T-cell (primary cell): ENCODE results near the gene CERS4. TPM values are rescaled to one million over a fixed set of nuclear protein-coding genes. Genes with fewer than 3 reads are reported as not detected.
"Not testable (repeated sequence)": the region's sequence is repeated elsewhere in the genome, so short reads cannot be mapped to it uniquely, and the experiment has no call there.

Source experiments
- ATAC-seq, 4 experiments: fragments of 200-7000 bp in 3 of 4; fragments of 150-1000 bp in 1 of 4; cut with Tn5 transposase; replicated peaks in 1 of 4; 1 replicate in 3 of 4; 2 replicates in 1 of 4; pipeline ENCODE4 v1.10.0; 2021; ENCODE audit warnings: moderate library complexity in 3 of 4, mild to moderate bottlenecking in 2 of 4, moderate number of reproducible peaks in 1 of 4
- CTCF ChIA-PET, 2 donors: fragments of 300-600 bp; sonication (Branson Sonifier 250); formaldehyde crosslinking; loops; one replicate each; lab custom pipeline; 2022; ENCODE audit warnings: antibody characterized with exemption in 2 of 2; lab: Charles Lee
- POLR2A ChIA-PET, 2 donors: fragments of 300-600 bp; sonication (Branson Sonifier 250); formaldehyde crosslinking; loops; one replicate each; lab custom pipeline; 2022; ENCODE audit warnings: antibody characterized with exemption in 2 of 2; lab: Charles Lee
- DNase-seq, 35 experiments: peaks; one replicate each; pipeline versions ENCODE4 v3.0.0 to v3.0.0-alpha.2; 2013 to 2023
- H3K27ac ChIP-seq: one replicate; pipeline ENCODE4 v1.5.1; 2013; ENCODE audit warnings: low read length
- H3K27me3 ChIP-seq, 2 experiments: replicated peaks in 1 of 2; 1 replicate in 1 of 2; 2 replicates in 1 of 2; pipeline versions ENCODE4 v1.6.1 to v1.7.0; 2013; ENCODE audit warnings: low read length in 1 of 2, mixed read lengths in 1 of 2; ENCODE audit not compliant: control insufficient read depth in 2 of 2, insufficient read depth in 2 of 2; ENCODE audit errors: extremely low read depth in 1 of 2
- H3K36me3 ChIP-seq, 2 donors: 1 replicate in 1 of 2; 2 replicates in 1 of 2; pipeline versions ENCODE4 v1.6.1 to v1.7.0; 2013; ENCODE audit warnings: low read length in 1 of 2; ENCODE audit not compliant: control insufficient read depth in 2 of 2, insufficient read depth in 1 of 2; ENCODE audit errors: extremely low read depth in 1 of 2
- H3K4me1 ChIP-seq, 2 experiments: 1 replicate in 1 of 2; 2 replicates in 1 of 2; pipeline versions ENCODE4 v1.6.1 to v1.7.0; 2013; ENCODE audit warnings: low read length in 2 of 2, mixed read lengths in 1 of 2; ENCODE audit not compliant: insufficient read depth in 2 of 2, control insufficient read depth in 1 of 2; ENCODE audit errors: extremely low read depth in 1 of 2
- H3K4me3 ChIP-seq, 2 donors: 1 replicate in 1 of 2; 2 replicates in 1 of 2; pipeline versions ENCODE4 v1.5.1 to v1.7.0; 2013; ENCODE audit warnings: mild to moderate bottlenecking in 2 of 2, low read length in 1 of 2, moderate library complexity in 1 of 2; ENCODE audit not compliant: control insufficient read depth in 1 of 2; ENCODE audit errors: extremely low read depth in 1 of 2
- H3K9me3 ChIP-seq: 2 replicates; pipeline ENCODE4 v1.7.0; 2013
- H3K27ac Mint-ChIP-seq, 2 donors: one replicate each; pipeline ENCODE4 v1.8.0; 2020 to 2021; ENCODE audit warnings: mild to moderate bottlenecking in 2 of 2, mixed read lengths in 2 of 2
- H3K27me3 Mint-ChIP-seq, 2 donors: one replicate each; pipeline ENCODE4 v1.8.0; 2021 to 2022; ENCODE audit warnings: mixed read lengths in 2 of 2
- H3K36me3 Mint-ChIP-seq: one replicate; pipeline ENCODE4 v1.8.0; 2021; ENCODE audit warnings: mixed read lengths
- H3K4me1 Mint-ChIP-seq, 3 donors: one replicate each; pipeline ENCODE4 v1.8.0; 2020 to 2022; ENCODE audit warnings: mixed read lengths in 3 of 3, mild to moderate bottlenecking in 1 of 3
- H3K4me3 Mint-ChIP-seq, 3 donors: one replicate each; pipeline ENCODE4 v1.8.0; 2020 to 2022; ENCODE audit warnings: mild to moderate bottlenecking in 3 of 3, mixed read lengths in 3 of 3, moderate library complexity in 3 of 3
- H3K9me3 Mint-ChIP-seq, 3 donors: one replicate each; pipeline ENCODE4 v1.8.0; 2020 to 2022; ENCODE audit warnings: mixed read lengths in 3 of 3
- WGBS: methylation state at CpG from one replicate; pipeline ENCODE4 v1.1.5; 2013; ENCODE audit warnings: missing lambda C conversion rate; ENCODE audit not compliant: insufficient coverage; 5-methylcytosine and 5-hydroxymethylcytosine counted together
- total RNA-seq, 35 experiments: library from RNA in 6 of 35; stranded (reverse) in 6 of 35; fragments of 120-200 nt in 1 of 35; gene quantifications; one replicate each; pipeline versions ENCODE4 v1.2.1 to v1.2.4 and lab custom pipeline; 2013 to 2026

Gene CERS4
- total RNA-seq, 5 donors from 2014 or later (not counting 1 experiment from before 2014, with no cell fraction given), result 23.1 to 46.9 (median 29.0) TPM

DNA sequence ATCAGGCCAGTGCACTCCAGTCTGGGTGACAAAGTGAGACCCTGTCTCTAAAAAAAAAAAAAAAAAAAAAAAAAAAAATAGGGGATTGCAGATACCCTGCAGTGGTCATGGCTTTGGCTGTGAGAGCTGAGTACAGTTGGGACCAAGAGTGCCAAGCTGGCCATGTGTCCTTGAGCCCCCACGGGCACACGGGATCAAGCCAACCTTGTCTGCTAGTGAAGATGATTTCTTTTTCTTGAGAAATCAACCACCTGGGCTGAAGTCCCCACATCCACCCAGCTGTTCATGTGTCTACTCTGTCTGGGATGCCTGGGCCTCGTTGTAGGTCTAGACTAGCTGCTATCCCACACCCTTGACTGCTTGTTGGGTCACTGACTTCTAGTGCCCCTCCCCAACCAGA is 34.0 kb downstream of the CERS4 start:
- WGBS, result 92% methylated on average over 1 of the region's 3 CpGs
- Histone ChIP-seq H3K36me3 (peaks cover 0 to 8% of the 10 kb centered on the region in 2 donors), H3K4me1 (peaks cover 0 to 16% of the 10 kb centered on the region in 2 experiments), H3K9me3 (no peaks in the 10 kb centered on the region), H3K27ac (no peak overlapping the region), H3K27me3 (no peaks in the 10 kb centered on the region), H3K4me3 (no peak overlapping the region)
- peaks cover 0 to 6% (median 3%) of the 10 kb centered on the region in 3 donors for H3K9me3 Mint-ChIP-seq
- ChIA-PET CTCF (interaction anchor here in 1 of 2 donors (0.6 to 1.2 kb wide), 2 partner anchors 9 to 695 kb away, joined by 4 to 5 read pairs; no protein-coding TSS in a partner anchor), POLR2A (no interaction called here)
- no peak for ATAC-seq
- H3K4me1 Mint-ChIP-seq, result peaks cover 12 to 23% (median 15%) of the 10 kb centered on the region in 3 donors
- H3K4me3 Mint-ChIP-seq, result no peak overlapping the region
- H3K27me3 Mint-ChIP-seq, result no peaks in the 10 kb centered on the region
- H3K27ac Mint-ChIP-seq, result no peak overlapping the region
- peaks cover 27% of the 10 kb centered on the region for H3K36me3 Mint-ChIP-seq
- DNase-seq, result no peak

GRCh38 chr19:8244442-8244841 is 35.3 kb downstream of the CERS4 start:
- H3K27me3 ChIP-seq, result no peaks in the 10 kb centered on the region
- 100% methylated on average over 1 of the region's 3 CpGs for WGBS
- no peak overlapping the region for H3K4me3 ChIP-seq
- H3K4me1 ChIP-seq, result peaks cover 0 to 16% of the 10 kb centered on the region in 2 experiments
- DNase-seq (no peak), ATAC-seq (no peak)
- CTCF ChIA-PET, result no interaction called here
- H3K27ac ChIP-seq, result no peak overlapping the region
- Mint-ChIP-seq H3K27me3 (no peaks in the 10 kb centered on the region), H3K9me3 (peaks cover 0 to 6% (median 3%) of the 10 kb centered on the region in 3 donors), H3K36me3 (peaks cover 36% of the 10 kb centered on the region), H3K4me1 (peaks cover 12 to 23% (median 15%) of the 10 kb centered on the region in 3 donors), H3K27ac (no peak overlapping the region), H3K4me3 (no peak overlapping the region)
- no peaks in the 10 kb centered on the region for H3K9me3 ChIP-seq
- H3K36me3 ChIP-seq, result peaks cover 0 to 4% of the 10 kb centered on the region in 2 donors
- POLR2A ChIA-PET, result no interaction called here

- no peak overlapping the region for H3K27ac ChIP-seq
- peaks cover 0 to 6% (median 3%) of the 10 kb centered on the region in 3 donors for H3K9me3 Mint-ChIP-seq
- H3K4me1 Mint-ChIP-seq, result peaks cover 0 to 12% (median 3%) of the 10 kb centered on the region in 3 donors
- no peaks in the 10 kb centered on the region for H3K9me3 ChIP-seq
- H3K4me3 Mint-ChIP-seq, result no peak overlapping the region
- H3K27me3 Mint-ChIP-seq, result no peaks in the 10 kb centered on the region
- H3K36me3 ChIP-seq, result peaks cover 0 to 5% of the 10 kb centered on the region in 2 donors
- no peak overlapping the region for H3K4me3 ChIP-seq
- DNase-seq, result no peak
- WGBS, result 94% methylated on average over 9 of the region's 11 CpGs
- POLR2A ChIA-PET, result no interaction called here
- H3K4me1 ChIP-seq, result peaks cover 0 to 4% of the 10 kb centered on the region in 2 experiments
- CTCF ChIA-PET, result no interaction called here
- H3K36me3 Mint-ChIP-seq, result peaks cover 30% of the 10 kb centered on the region
- ATAC-seq, result no peak
- H3K27me3 ChIP-seq, result no peaks in the 10 kb centered on the region
- no peak overlapping the region for H3K27ac Mint-ChIP-seq
Measured at GRCh38 chr19:8245869-8246835, 37.0 kb downstream of the CERS4 start.

DNA sequence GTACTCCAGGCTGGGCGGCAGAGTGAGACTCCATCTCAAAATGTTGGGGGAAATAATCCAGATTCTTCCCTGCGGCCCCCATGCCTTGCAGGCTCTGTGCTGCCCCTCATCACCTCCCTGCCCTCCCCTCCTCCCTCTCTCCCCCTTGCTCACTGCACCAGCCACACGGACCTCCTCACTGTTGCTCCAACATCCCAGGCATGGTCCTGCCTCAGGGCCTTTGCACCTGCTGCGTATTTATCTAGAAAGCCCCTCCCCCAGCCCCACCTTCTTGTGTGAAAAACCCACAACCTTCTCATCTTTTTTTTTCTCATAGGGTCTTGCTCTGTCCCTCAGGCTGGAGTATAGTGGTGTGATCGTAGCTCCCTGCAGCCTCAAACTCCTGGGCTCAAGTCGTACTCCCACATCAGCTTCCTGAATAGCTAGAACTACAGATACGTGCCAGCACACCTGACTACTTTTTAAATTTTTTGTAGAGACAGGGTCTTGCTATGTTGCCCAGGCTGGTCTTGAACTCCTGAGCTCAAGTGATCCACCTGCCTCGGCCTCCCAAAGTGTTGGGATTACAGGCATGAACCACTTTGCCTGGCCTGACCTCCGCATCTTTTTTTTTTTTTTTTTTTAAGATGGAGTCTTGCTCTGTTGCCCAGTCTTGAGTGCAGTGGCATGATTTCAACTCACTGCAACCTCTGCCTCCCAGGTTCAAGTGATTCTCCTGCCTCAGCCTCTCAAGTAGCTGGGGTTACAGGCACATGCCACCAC is 38.1 kb downstream of the CERS4 start:
- 88% methylated on average over 2 of the region's 9 CpGs for WGBS

GRCh38 chr19:8248348-8249328 is 39.5 kb downstream of the CERS4 start:
- Histone ChIP-seq H3K36me3 (peaks cover 0 to 3% of the 10 kb centered on the region in 2 donors), H3K9me3 (no peaks in the 10 kb centered on the region), H3K27me3 (no peaks in the 10 kb centered on the region), H3K27ac (no peak overlapping the region), H3K4me3 (no peak overlapping the region), H3K4me1 (no peaks in the 10 kb centered on the region)
- Mint-ChIP-seq H3K9me3 (no peaks in the 10 kb centered on the region), H3K36me3 (peaks cover 18% of the 10 kb centered on the region), H3K27ac (no peak overlapping the region), H3K27me3 (no peaks in the 10 kb centered on the region), H3K4me3 (no peak overlapping the region), H3K4me1 (peaks cover 1 to 6% (median 5%) of the 10 kb centered on the region in 3 donors)
- WGBS, result 98% methylated on average over 8 of the region's 8 CpGs
- POLR2A ChIA-PET, result no interaction called here
- CTCF ChIA-PET, result no interaction called here
- DNase-seq, result no peak
- ATAC-seq, result no peak

More for the DNA sequence above, 38.1 kb downstream of the CERS4 start:
- peaks cover 23% of the 10 kb centered on the region for H3K36me3 Mint-ChIP-seq
- H3K27me3 Mint-ChIP-seq, H3K4me1 ChIP-seq, POLR2A ChIA-PET, H3K36me3 ChIP-seq, DNase-seq, H3K27me3 ChIP-seq, H3K4me3 ChIP-seq, H3K4me1 Mint-ChIP-seq, H3K27ac Mint-ChIP-seq, H3K27ac ChIP-seq, H3K9me3 Mint-ChIP-seq, ATAC-seq, H3K4me3 Mint-ChIP-seq, H3K9me3 ChIP-seq: not testable (repeated sequence)
- CTCF ChIA-PET, result interaction anchor here in 1 of 2 donors (0.7 kb wide), 2 partner anchors 80 to 303 kb away, joined by 3 to 6 read pairs; no protein-coding TSS in a partner anchor
